ENCODE data around the gene ERLEC1.
A peak's percentile ranks its signal among the peaks of the same experiment; 100 is the strongest.

ERLEC1 gene

DNA sequence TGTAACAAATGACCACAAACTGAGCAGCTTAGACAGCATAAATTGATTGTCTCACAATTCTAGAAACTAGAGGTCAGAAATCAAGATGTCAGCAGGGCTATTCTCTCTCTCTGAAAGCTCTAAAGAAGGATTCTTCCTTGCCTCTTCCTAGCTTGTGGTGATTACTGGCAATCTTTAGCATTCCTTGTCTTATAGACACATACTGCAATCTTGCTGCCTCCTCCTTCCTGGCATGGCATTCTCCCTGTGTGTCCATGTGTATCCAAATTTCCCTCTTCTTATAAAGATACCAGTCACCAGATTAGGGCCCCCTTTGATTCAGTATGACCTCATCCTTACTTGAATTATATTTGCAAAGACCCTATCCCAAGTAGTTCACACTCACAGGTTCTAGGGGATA lies 2.4 kb upstream of the ERLEC1 start:
- no peaks in the 10 kb centered on the region for H3K27me3 ChIP-seq (ENCODE audit: control insufficient read depth, insufficient read depth, low read length)

DNA sequence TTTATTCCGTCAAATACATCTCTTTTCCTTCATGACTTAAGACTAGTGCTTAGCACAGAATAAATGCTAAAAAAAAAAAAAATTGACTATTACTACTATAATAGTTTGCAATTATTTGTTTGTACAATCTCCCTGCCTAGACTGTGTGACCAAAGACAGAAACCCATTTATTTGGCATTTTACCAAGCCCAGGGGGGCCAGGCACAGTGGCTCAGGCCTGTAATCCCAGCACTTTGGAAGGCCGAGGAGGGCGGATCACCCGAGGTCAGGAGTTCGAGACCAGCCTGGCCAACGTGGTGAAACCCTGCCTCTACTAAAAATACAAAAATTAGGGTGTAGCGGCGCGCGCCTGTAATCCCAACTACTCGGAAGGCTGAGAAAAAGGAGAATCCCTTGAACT lies 1.5 kb upstream of the ERLEC1 start:
- Histone ChIP-seq H3K4me3 (ENCODE audit: low read depth, low read length) (peak overlapping the region; percentile 88), H3K9me3 (ENCODE audit: control insufficient read depth, insufficient read depth, low read length) (no peaks in the 10 kb centered on the region), H3K36me3 (ENCODE audit: control insufficient read depth, insufficient read depth, low read length) (peaks cover 11% of the 10 kb centered on the region; the same call in 1 of the 2 replicates), H3K27ac (ENCODE audit: low read depth, low read length) (no peak overlapping the region), H3K27me3 (ENCODE audit: control insufficient read depth, insufficient read depth, low read length) (no peaks in the 10 kb centered on the region), H3K4me1 (ENCODE audit: control insufficient read depth, insufficient read depth, low read length) (peaks cover 35% of the 10 kb centered on the region), H3K9ac (ENCODE audit: low read depth, low read length) (no peak overlapping the region)

More for the DNA sequence above, 2.4 kb upstream of the ERLEC1 start:
- Histone ChIP-seq H3K27ac (ENCODE audit: low read depth, low read length) (no peak overlapping the region), H3K36me3 (ENCODE audit: control insufficient read depth, insufficient read depth, low read length) (peaks cover 20% of the 10 kb centered on the region), H3K4me3 (ENCODE audit: low read depth, low read length) (0 out of 2 replicates have a peak overlapping the region, but pooled peaks have one; percentile 88), H3K4me1 (ENCODE audit: control insufficient read depth, insufficient read depth, low read length) (peaks cover 35% of the 10 kb centered on the region), H3K9me3 (ENCODE audit: control insufficient read depth, insufficient read depth, low read length) (no peaks in the 10 kb centered on the region), H3K9ac (ENCODE audit: low read depth, low read length) (no peak overlapping the region)

DNA sequence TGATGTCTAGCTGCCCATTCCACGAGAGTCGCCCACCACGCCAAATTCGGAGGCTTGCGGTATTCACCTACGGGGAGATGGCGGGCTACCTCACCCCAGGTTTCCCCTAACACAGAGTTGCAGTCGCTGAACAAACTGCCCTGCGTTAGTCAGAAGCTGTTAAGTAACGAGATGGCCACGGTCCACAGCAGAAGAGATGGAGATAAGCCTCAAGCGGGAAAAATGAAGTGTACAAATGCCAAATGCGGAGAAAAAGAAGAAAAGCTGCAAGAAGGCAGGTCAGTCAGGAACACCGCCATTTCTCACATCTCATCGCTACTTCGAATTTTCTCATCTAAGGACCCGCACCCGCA lies 516 bp upstream of the ERLEC1 start:
- Histone ChIP-seq H3K36me3 (ENCODE audit: control insufficient read depth, insufficient read depth, low read length) (peaks cover 5% of the 10 kb centered on the region; the same call in 1 of the 2 replicates), H3K27ac (ENCODE audit: low read depth, low read length) (peak overlapping the region; percentile 92), H3K4me3 (ENCODE audit: low read depth, low read length) (peak overlapping the region; percentile 88), H3K9me3 (ENCODE audit: control insufficient read depth, insufficient read depth, low read length) (no peaks in the 10 kb centered on the region), H3K27me3 (ENCODE audit: control insufficient read depth, insufficient read depth, low read length) (no peaks in the 10 kb centered on the region), H3K9ac (ENCODE audit: low read depth, low read length) (peak overlapping the region; percentile 88), H3K4me1 (ENCODE audit: control insufficient read depth, insufficient read depth, low read length) (peaks cover 35% of the 10 kb centered on the region)

DNA sequence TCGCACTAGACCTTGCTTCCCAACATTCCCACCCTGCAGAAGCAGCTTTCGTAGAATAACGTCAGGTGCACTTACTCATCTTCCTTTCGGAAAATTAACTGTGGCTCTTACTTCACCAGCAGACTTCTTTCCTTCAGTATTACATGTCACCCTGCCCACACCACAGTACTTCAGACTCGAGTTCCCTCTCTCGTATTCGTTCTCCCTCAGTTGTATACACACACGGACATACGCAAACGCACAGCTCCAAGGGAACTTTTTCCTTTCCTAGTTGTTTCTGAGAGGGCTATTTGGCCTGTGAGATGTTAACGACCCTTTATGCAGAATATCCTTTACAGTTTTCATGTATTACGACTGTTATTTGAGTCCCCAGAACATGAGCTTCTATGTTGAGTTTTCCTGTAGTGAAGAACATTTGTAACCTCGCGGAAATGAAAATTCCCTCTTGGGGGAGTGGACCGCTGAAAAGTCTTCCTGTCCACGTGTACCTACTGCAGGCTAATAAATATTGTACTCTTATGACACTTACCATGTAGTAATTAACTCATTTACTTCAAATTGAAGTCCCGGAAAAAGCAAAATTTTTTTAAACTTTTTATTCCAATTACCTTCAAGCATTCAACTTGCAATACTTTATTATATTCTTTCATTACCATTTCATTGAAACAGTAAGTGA lies 908 bp downstream of the ERLEC1 start:
- H3K4me3 ChIP-seq (ENCODE audit: low read depth, low read length), result peak overlapping the region; percentile 88
- H3K9me3 ChIP-seq (ENCODE audit: control insufficient read depth, insufficient read depth, low read length), result no peaks in the 10 kb centered on the region
- no peak overlapping the region for H3K9ac ChIP-seq (ENCODE audit: low read depth, low read length)
- H3K27me3 ChIP-seq (ENCODE audit: control insufficient read depth, insufficient read depth, low read length), result no peaks in the 10 kb centered on the region
- peaks cover 30% of the 10 kb centered on the region for H3K4me1 ChIP-seq (ENCODE audit: control insufficient read depth, insufficient read depth, low read length)
- H3K27ac ChIP-seq (ENCODE audit: low read depth, low read length), result peak overlapping the region; percentile 92
- H3K36me3 ChIP-seq (ENCODE audit: control insufficient read depth, insufficient read depth, low read length), result no peaks in the 10 kb centered on the region

DNA sequence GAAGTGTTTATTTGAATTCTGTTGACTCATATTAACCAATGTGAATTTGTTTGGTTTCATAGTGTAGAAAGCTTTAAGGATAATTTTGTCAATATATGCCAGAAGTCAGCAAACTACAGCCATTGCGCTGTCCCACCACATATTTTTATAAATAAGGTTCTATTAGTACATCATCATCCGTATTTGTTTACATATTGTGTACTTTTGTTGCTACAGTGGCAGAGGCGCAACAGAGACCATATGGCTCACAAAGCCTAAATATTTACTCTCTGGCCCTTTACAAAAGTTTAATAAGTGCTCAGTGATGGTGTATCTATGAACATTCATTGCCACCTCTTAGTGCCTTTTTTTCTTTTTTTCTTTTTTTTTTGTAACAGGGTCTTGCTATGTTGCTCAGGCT lies 6.4 kb downstream of the ERLEC1 start:
- H3K27me3 ChIP-seq (ENCODE audit: control insufficient read depth, insufficient read depth, low read length), result no peaks in the 10 kb centered on the region
- H3K4me3 ChIP-seq (ENCODE audit: low read depth, low read length), result no peak overlapping the region
- H3K4me1 ChIP-seq (ENCODE audit: control insufficient read depth, insufficient read depth, low read length), result 0 out of 2 replicates have a peak, but pooled peaks cover 2% of the 10 kb centered on the region
- H3K9ac ChIP-seq (ENCODE audit: low read depth, low read length), result no peak overlapping the region
- H3K9me3 ChIP-seq (ENCODE audit: control insufficient read depth, insufficient read depth, low read length), result no peaks in the 10 kb centered on the region
- H3K36me3 ChIP-seq (ENCODE audit: control insufficient read depth, insufficient read depth, low read length), result peaks cover 34% of the 10 kb centered on the region
- no peak overlapping the region for H3K27ac ChIP-seq (ENCODE audit: low read depth, low read length)

DNA sequence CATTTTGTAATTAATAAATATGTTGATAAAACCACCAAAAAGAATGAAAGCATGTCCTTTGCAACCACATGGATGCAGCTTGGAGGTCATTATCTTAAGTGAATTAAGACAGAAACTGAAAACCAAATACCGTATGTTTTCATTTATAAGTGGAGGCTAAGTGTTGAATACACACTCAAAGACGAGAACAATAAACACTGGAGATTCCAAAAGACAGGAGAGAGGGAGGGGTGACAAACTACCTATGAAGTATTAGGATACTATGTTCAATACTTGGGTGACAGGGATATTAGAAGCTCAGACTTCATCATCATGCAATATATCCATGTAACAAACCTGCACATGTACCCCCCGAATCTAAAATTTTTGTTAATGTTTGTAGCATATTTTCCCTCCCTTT lies 7.0 kb downstream of the ERLEC1 start:
- Histone ChIP-seq H3K9me3 (ENCODE audit: control insufficient read depth, insufficient read depth, low read length) (no peaks in the 10 kb centered on the region), H3K27ac (ENCODE audit: low read depth, low read length) (no peak overlapping the region), H3K36me3 (ENCODE audit: control insufficient read depth, insufficient read depth, low read length) (peaks cover 40% of the 10 kb centered on the region), H3K9ac (ENCODE audit: low read depth, low read length) (no peak overlapping the region), H3K4me1 (ENCODE audit: control insufficient read depth, insufficient read depth, low read length) (no peaks in the 10 kb centered on the region), H3K4me3 (ENCODE audit: low read depth, low read length) (no peak overlapping the region), H3K27me3 (ENCODE audit: control insufficient read depth, insufficient read depth, low read length) (no peaks in the 10 kb centered on the region)

DNA sequence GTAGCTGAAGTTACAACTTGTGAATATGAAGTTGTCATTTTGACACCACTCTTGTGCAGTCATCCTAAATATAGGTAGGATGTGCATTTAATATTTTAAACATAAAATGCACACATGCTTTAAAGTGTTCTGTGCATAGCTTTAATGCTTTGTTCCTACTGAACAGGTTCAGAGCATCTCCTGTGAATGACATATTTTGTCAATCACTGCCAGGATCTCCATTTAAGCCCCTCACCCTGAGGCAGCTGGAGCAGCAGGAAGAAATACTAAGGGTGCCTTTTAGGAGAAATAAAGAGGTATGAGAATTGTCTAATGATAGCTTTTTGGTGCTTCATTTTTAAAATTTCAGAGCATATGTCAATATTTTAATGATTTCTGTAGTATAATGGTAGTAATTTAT lies 14.7 kb downstream of the ERLEC1 start:
- peaks cover 73% of the 10 kb centered on the region for H3K36me3 ChIP-seq (ENCODE audit: control insufficient read depth, insufficient read depth, low read length)
- no peak overlapping the region for H3K9ac ChIP-seq (ENCODE audit: low read depth, low read length)
- H3K4me1 ChIP-seq (ENCODE audit: control insufficient read depth, insufficient read depth, low read length), result no peaks in the 10 kb centered on the region
- H3K9me3 ChIP-seq (ENCODE audit: control insufficient read depth, insufficient read depth, low read length), result no peaks in the 10 kb centered on the region
- H3K27me3 ChIP-seq (ENCODE audit: control insufficient read depth, insufficient read depth, low read length), result no peaks in the 10 kb centered on the region
- H3K27ac ChIP-seq (ENCODE audit: low read depth, low read length), result no peak overlapping the region
- H3K4me3 ChIP-seq (ENCODE audit: low read depth, low read length), result no peak overlapping the region

DNA sequence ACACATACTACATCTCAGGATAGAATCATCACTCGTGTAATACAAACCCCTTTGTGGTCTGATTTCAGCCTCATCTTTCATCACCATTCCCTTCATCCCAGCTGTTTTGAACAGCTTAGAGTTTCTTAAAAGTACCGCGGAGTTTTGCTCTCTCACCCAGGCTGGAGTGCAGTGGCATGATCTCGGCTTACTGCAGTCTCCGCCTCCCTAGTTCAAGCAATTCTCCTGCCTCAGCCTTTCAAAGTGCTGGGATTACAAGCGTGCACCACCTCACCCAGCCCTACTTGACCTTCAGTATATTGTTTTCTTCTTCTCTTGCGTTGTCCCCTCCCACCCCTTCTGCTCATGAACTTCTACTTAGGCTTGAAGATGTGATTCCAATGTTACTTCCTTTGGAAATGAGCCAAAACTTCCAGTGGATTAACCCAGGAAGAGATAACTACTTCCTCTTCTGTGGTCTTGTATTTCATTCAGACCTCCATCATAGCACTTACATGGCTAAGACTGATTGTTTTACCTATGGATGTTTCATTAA lies 15.8 kb downstream of the ERLEC1 start:
- no peak overlapping the region for H3K9ac ChIP-seq (ENCODE audit: low read depth, low read length)
- no peaks in the 10 kb centered on the region for H3K4me1 ChIP-seq (ENCODE audit: control insufficient read depth, insufficient read depth, low read length)
- no peak overlapping the region for H3K4me3 ChIP-seq (ENCODE audit: low read depth, low read length)
- no peaks in the 10 kb centered on the region for H3K27me3 ChIP-seq (ENCODE audit: control insufficient read depth, insufficient read depth, low read length)
- H3K9me3 ChIP-seq (ENCODE audit: control insufficient read depth, insufficient read depth, low read length), result no peaks in the 10 kb centered on the region
- peaks cover 76% of the 10 kb centered on the region for H3K36me3 ChIP-seq (ENCODE audit: control insufficient read depth, insufficient read depth, low read length)
- no peak overlapping the region for H3K27ac ChIP-seq (ENCODE audit: low read depth, low read length)

DNA sequence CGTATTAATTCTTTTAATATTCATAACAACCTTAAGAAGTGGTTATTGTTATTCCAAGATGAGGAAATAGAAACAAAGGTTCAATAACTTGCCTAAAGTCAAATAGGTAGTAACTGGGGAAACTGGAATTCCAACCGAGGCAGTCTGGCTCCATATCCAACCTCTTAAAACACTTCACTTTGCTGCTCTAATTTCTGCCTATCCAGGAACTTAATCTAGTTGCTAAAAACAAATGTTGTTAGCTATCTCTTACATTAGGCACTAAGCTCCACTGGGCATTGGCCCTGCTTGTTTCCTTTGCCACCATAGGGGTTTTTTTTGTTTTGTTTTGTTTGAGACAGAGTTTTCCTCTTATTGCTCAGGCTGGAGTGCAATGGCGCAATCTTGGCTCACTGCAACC lies 24.8 kb downstream of the ERLEC1 start:
- Histone ChIP-seq H3K4me3 (ENCODE audit: low read depth, low read length) (no peak overlapping the region), H3K9ac (ENCODE audit: low read depth, low read length) (no peak overlapping the region), H3K9me3 (ENCODE audit: control insufficient read depth, insufficient read depth, low read length) (no peaks in the 10 kb centered on the region), H3K27ac (ENCODE audit: low read depth, low read length) (no peak overlapping the region), H3K27me3 (ENCODE audit: control insufficient read depth, insufficient read depth, low read length) (no peaks in the 10 kb centered on the region), H3K4me1 (ENCODE audit: control insufficient read depth, insufficient read depth, low read length) (no peaks in the 10 kb centered on the region), H3K36me3 (ENCODE audit: control insufficient read depth, insufficient read depth, low read length) (peaks cover 91% of the 10 kb centered on the region)

DNA sequence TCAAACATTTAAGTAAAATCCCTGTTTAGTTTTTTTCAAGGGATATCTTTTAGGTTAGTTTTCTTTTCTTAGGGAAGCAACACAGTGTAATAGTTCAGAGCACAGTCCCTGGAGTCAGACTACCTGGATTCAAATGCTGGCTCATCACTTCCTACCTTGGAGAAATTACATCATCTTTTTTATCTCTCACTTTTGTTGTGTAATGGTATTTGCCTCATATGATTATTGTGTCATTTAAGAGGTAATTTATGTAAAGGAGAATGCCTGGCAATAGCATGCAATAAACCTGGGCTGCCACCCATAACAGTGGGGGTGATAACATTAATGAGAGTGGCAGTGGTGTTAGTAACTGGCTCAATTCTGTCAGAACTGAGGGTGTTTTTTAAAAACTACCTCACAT lies 26.3 kb downstream of the ERLEC1 start:
- Histone ChIP-seq H3K27ac (ENCODE audit: low read depth, low read length) (no peak overlapping the region), H3K4me1 (ENCODE audit: control insufficient read depth, insufficient read depth, low read length) (no peaks in the 10 kb centered on the region), H3K36me3 (ENCODE audit: control insufficient read depth, insufficient read depth, low read length) (peaks cover 87% of the 10 kb centered on the region), H3K9ac (ENCODE audit: low read depth, low read length) (no peak overlapping the region), H3K9me3 (ENCODE audit: control insufficient read depth, insufficient read depth, low read length) (no peaks in the 10 kb centered on the region), H3K27me3 (ENCODE audit: control insufficient read depth, insufficient read depth, low read length) (no peaks in the 10 kb centered on the region), H3K4me3 (ENCODE audit: low read depth, low read length) (no peak overlapping the region)

DNA sequence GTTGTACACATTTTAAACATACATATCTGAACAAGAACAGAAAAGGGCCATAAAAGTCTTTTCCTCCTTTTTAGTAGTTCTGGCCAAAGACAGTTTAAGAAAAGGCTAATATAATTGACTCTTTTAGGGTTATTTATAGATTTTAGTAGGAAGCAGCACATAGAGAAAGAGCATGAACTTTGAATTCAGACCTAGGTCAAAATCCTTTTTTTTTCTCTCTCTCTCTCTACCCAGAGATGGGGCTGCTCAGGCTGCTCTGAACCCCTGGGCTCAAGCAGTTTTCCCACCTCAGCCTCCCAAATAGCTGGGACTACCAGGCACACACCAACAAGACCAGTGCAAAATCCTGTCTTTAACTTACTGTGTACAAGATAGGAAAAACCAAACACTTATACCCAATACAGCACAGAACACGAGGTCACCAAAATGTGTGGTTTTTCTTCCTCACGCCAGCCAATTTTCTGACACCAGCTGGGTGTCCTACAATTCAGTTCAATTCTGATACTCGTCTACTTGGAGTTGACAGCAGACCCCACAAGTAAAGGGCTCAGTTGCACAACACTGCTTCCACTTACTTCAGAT lies 32.1 kb downstream of the ERLEC1 start:
- peaks cover 44% of the 10 kb centered on the region for H3K36me3 ChIP-seq (ENCODE audit: control insufficient read depth, insufficient read depth, low read length)
- H3K27me3 ChIP-seq (ENCODE audit: control insufficient read depth, insufficient read depth, low read length), result no peaks in the 10 kb centered on the region
- no peak overlapping the region for H3K27ac ChIP-seq (ENCODE audit: low read depth, low read length)
- H3K9me3 ChIP-seq (ENCODE audit: control insufficient read depth, insufficient read depth, low read length), result no peaks in the 10 kb centered on the region
- H3K4me1 ChIP-seq (ENCODE audit: control insufficient read depth, insufficient read depth, low read length), result no peaks in the 10 kb centered on the region
- no peak overlapping the region for H3K9ac ChIP-seq (ENCODE audit: low read depth, low read length)
- no peak overlapping the region for H3K4me3 ChIP-seq (ENCODE audit: low read depth, low read length)
